GM19438 (cell line): ENCODE measurements around the gene PRMT5.

Source experiments
- ATAC-seq: cut with Tn5 transposase; IDR thresholded peaks from one replicate; pipeline ENCODE4 v1.9.1; 2021; ENCODE audit warnings: low read depth; ENCODE audit not compliant: unreplicated experiment

PRMT5 gene

GRCh38 chr14:22898302-22899090 lies 30.7 kb downstream of the PRMT5 start:
- no peak for ATAC-seq

DNA sequence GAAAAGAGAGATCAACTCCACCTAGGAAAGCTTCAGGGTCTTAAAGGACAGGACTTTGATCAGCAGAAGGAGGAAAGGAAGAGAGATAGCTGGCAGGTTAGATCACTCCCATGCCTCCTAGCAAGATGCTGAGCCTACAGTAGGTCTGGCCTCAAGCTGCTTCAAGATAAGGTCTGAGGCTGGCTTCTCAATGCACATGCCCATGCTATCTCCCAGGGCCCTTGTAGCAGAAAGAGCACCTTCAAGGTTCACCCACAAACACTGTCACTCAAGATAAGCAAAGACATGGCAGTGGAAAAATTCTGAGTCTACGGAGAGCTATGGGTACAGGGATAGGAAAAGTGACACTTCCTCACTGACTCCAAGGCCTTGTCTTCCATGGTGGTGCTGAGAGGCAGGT lies 31.8 kb downstream of the PRMT5 start:
- no peak for ATAC-seq

- ATAC-seq = no peak
These were observed 32.4 kb downstream of the PRMT5 start for GRCh38 chr14:22896760-22897159.

DNA sequence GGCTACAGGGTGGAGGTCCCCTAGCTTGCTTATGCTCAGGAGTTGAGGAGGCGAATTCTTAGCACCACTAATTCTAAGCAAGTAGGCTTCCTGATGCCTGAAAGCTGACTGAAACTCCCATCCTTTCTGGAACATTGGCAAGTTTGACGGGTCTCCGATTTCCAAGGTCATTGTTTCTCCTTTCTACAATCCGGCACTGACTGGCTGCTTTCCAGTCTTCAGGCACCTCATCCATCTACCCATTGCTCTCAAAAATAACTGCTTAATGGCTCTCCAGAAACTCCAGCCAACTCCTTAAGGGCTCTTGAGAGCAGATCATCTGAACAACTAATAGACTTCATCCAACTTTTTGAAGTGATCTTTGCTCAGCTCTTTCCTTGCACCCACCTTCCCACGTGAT lies 32.8 kb downstream of the PRMT5 start:
- no peak for ATAC-seq

DNA sequence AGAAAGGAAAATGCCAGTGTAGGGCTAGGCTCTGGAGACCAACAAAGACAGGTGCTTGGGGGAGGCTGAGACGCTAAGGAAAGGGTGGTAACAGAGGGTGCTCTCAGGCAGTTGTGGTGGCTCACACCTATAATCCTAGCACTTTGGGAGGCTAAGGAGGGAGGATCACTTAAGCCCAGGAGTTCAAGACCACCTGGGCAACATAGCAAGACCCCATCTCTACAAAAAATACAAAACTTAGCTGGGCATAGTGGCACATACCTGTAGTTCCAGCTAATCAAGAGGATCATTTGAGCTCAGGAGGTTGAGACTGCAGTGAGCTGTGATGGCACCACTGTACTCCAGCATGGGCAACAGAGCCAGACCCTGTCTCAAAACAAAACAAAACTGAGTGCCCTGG lies 33.8 kb downstream of the PRMT5 start:
- ATAC-seq = no peak

DNA sequence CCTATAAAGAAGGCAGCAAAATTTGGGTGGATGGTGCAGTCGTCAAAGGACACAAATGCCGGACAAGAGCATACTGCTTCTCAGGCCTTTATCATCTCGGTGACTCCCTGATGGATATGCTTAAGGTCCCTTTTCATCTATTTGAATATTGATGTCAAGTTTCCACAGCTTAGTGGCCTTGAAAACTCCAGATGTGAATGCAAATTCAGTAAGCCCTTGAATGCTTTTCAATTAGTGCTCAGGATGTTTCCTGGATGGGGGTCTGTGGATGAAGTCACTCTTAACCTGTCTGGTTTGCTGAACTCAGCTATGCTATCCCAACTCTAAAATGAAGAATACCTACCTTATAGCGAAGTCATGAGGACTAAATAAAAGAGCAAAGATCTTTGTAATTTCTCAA lies 35.5 kb downstream of the PRMT5 start:
- no peak for ATAC-seq

- no peak for ATAC-seq
These were observed 36.7 kb downstream of the PRMT5 start for GRCh38 chr14:22892488-22892887.

GRCh38 chr14:22890416-22890815 lies 38.8 kb downstream of the PRMT5 start:
- ATAC-seq = no peak

- ATAC-seq = no peak
These were observed 40.5 kb downstream of the PRMT5 start for GRCh38 chr14:22888662-22889061.

DNA sequence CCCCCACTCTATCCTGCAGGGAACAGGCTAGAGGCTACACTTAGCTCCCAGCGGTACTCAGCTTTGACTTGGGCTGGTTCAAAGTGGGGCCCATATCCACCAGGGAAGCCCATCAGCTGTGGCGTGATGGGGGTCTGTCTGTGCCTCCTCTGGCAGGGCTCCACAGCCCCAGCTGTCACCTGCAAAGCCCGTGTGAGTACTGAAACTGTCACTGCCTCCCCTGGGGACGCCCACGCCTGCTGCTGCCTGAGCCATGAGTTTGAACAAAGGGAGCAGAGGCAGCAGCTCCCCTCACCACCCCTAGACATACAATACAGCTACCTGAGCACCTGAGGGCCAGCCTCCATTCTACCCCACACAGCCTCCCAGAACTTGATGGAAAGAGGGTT lies 41.2 kb downstream of the PRMT5 start:
- no peak for ATAC-seq

- ATAC-seq = peak; percentile 60
These were observed 41.8 kb downstream of the PRMT5 start for GRCh38 chr14:22887260-22887989.

- peak; percentile 45 for ATAC-seq
These were observed 42.5 kb downstream of the PRMT5 start for GRCh38 chr14:22886500-22887259.

- no peak for ATAC-seq
These were observed 43.2 kb downstream of the PRMT5 start for GRCh38 chr14:22885975-22886374.

DNA sequence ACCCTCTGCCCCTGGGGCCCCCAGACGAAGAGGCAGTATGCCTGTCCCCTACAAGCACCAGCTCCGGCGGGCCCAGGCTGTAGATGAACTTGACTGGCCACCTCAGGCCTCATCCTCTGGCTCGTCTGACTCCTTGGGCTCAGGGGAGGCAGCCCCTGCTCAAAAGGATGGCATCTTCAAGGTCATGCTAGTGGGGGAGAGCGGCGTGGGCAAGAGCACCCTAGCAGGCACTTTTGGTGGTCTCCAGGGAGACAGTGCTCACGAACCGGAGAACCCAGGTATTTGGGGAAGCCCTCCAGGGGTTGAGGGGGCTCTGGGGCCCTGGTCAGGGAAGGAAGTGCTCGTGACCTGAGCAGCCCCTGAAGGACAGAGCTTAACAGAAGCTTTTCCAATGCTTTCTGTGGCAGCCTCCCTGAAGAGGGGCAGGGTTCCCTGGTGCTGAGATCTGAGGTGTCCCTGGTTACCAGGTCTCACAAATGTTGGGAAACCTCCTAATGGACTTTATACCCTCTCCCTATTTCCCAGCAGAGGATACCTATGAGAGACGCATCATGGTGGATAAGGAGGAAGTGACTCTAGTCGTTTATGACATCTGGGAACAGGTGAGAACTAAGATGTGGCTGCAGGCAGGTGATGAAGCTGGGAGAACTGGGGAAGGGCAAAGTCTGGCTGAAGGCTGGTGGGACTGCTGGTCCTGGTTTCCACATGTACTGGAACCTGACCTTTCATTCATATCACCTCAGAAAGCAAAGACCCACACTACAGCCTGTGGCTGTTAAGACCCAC lies 44.2 kb downstream of the PRMT5 start:
- no peak for ATAC-seq

GRCh38 chr14:22884076-22884737 lies 45.0 kb downstream of the PRMT5 start:
- no peak for ATAC-seq

DNA sequence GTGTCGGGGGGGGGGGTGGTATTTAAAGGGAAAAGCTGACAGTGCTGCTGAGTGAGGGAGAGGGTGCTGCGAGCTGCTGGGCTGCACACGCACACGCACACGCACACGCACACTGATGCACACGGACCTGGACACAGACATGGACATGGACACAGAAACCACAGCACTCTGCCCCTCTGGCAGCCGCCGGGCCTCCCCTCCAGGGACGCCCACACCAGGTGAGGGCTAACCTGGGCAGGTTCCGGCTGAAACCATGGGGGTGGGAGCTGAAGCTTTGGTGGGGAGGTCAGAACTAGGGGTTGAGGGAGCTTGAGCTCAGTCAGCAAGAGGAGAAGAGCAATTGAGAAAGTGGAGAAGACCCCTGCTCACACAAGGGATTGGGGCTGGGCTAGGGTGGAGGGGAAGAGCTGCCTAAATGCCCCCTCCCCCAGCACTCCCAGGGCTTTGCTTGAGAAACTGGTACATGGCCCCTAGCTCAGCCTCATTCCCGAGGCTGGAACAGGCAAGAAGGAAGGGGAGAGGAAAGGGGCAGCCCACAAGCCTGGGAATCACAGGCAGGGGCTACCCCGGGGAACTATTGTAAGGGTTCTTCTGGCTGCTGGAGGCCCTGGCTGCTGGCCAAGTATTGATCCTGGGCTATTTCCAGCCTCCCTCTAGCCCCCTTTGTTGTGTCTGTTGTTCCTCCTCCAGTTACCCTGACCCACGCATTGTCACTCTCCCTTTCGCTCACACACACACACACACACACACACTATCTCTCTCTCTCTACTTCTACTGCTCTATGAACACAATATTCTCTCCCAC lies 45.8 kb downstream of the PRMT5 start, which contains the start of gene REM2:
TSS of gene REM2 (plus strand) at position 50 of the 804 bp plus-strand sequence. CDS start at position 116, 66 bp downstream.
- ATAC-seq = no peak

DNA sequence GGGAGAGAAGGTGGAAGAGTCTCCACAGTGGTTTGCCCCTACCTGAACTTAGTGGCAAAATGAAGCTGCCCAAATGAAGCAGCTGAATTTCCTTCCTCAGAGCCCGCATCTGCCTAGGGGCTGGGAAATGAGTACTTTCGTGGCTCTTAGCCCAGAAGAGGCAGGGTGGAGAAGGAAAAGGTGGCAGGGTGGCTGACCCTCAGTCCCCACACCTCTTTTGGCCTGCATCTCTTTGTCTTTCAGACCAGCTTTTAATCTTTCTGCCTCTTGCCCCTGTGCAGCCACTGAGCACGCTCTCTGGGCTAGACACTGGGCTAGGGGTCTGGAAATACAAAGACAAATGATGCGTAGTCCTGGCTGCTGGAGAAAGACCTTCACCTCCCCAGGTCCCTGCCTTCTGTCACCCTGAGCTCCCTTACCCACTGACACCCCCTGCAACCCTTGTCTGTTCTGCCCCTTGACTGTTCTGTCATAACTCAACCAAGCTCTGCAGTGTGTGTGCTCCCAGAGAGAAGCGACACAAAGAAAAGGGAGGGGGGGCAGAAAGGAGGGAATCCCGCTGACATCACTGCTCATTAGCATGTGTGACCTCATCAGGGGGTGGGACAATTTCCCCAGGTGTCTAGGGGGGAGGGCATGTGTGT lies 46.5 kb downstream of the PRMT5 start:
- ATAC-seq = no peak

- ATAC-seq = no peak
These were observed 47.1 kb downstream of the PRMT5 start for GRCh38 chr14:22882064-22882463.
